Breast epithelium (tissue), 4 donors: Measurements from ENCODE around the gene KMT2D. TPM values are rescaled to one million over a fixed set of nuclear protein-coding genes. Genes with fewer than 3 reads are reported as not detected.

ENCODE experiments used
- DNase-seq, 2 donors: peaks; one replicate each; pipeline ENCODE4 v3.0.0-alpha.2; 2019; ENCODE audit warnings: low spot score in 2 of 2
- H3K27ac ChIP-seq, 2 donors: fragments of 200-600 bp; sonication (generic) in 1 of 2; one replicate each; pipeline ENCODE4 v1.5.1; 2016 to 2019; ENCODE audit warnings: mild to moderate bottlenecking in 1 of 2
- H3K27me3 ChIP-seq, 2 donors: fragments of 200-600 bp; sonication (generic) in 1 of 2; one replicate each; pipeline versions ENCODE4 v1.5.1 to v1.6.0; 2017 to 2019; ENCODE audit warnings: control low read depth in 1 of 2, mild to moderate bottlenecking in 1 of 2
- H3K36me3 ChIP-seq: fragments of 200-600 bp; one replicate; pipeline ENCODE4 v1.5.1; 2019
- H3K4me1 ChIP-seq, 2 donors: fragments of 200-600 bp; sonication (generic); one replicate each; pipeline ENCODE4 v1.5.1; 2016 to 2019; ENCODE audit warnings: control low read depth in 1 of 2
- H3K4me3 ChIP-seq, 3 donors: fragments of 200-600 bp; sonication (generic); 1 replicate in 2 of 3; 2 replicates in 1 of 3; pipeline ENCODE4 v1.5.1; 2016 to 2019; ENCODE audit warnings: mild to moderate bottlenecking in 3 of 3, moderate library complexity in 2 of 3
- H3K9me3 ChIP-seq, 2 donors: fragments of 200-600 bp; sonication (generic) in 1 of 2; one replicate each; pipeline ENCODE4 v1.5.1; 2016 to 2019; ENCODE audit warnings: control low read depth in 1 of 2
- CTCF ChIP-seq, 3 donors: fragments of 450-650 bp; IDR thresholded peaks; one replicate each; pipeline ENCODE4 v1.5.1; 2016 to 2017; ENCODE audit warnings: antibody characterized with exemption in 3 of 3, mild to moderate bottlenecking in 3 of 3, moderate library complexity in 3 of 3
- POLR2A ChIP-seq: fragments of 450-650 bp; IDR thresholded peaks from one replicate; pipeline ENCODE4 v1.6.1; 2016; ENCODE audit warnings: antibody characterized with exemption, mild to moderate bottlenecking, moderate library complexity
- POLR2AphosphoS5 ChIP-seq, 3 donors: sonication (generic); formaldehyde crosslinking; IDR thresholded peaks; one replicate each; pipeline ENCODE4 v1.6.1; 2017; ENCODE audit warnings: antibody characterized with exemption in 3 of 3
- intact Hi-C: fragments of 100-400 bp; cut with DNase I; formaldehyde crosslinking; loops from one replicate; pipeline ENCODE4 v1.15.1; 2023; ENCODE audit warnings: low total_unique reads
- total RNA-seq, 3 donors: library from RNA; depleted of rRNA; stranded (reverse); fragments of >200 nt; gene quantifications; one replicate each; pipeline ENCODE4 v1.1.0, GENCODE V29; 2016

KMT2D gene
- total RNA-seq = 10 to 100 TPM; 35.4 to 51.4 (median 45.9) TPM

- intact Hi-C loops = no loop called here
- peak within 1 kb of the TSS; percentile 88 to 97 for H3K27ac ChIP-seq
- no peaks in the 10 kb centered on the region for H3K36me3 ChIP-seq
- no peaks in the 10 kb centered on the region for H3K27me3 ChIP-seq
- TF ChIP-seq POLR2AphosphoS5 (IDR thresholded peaks at IDR 0.05) (peak; percentile 87 to 92 (median 90)), CTCF (IDR thresholded peaks at IDR 0.05) (peak; percentile 22 to 89 (median 72)), POLR2A (peak; percentile 11)
- peak; percentile 75 to 86 for DNase-seq
- peak within 1 kb of the TSS; percentile 92 to 96 (median 94) for H3K4me3 ChIP-seq
- peaks cover 10 to 27% of the 10 kb centered on the region in 2 donors for H3K4me1 ChIP-seq
- no peaks in the 10 kb centered on the region for H3K9me3 ChIP-seq
Observed at GRCh38 chr12:49060237-49061156, at the start of gene KMT2D. KMT2D (minus strand) TSS chr12:49060794; CDS start chr12:49055324, 5,470 bp downstream.

- peaks cover 0 to 17% of the 10 kb centered on the region in 2 donors for H3K4me1 ChIP-seq
Observed at GRCh38 chr12:49109641-49110463, 49.3 kb upstream of the KMT2D start.

GRCh38 chr12:49108958-49109404 is 48.4 kb upstream of the KMT2D start:
- peaks cover 0 to 17% of the 10 kb centered on the region in 2 donors for H3K4me1 ChIP-seq
- no peak for DNase-seq
- H3K9me3 ChIP-seq = no peaks in the 10 kb centered on the region
- TF ChIP-seq POLR2AphosphoS5 (IDR thresholded peaks at IDR 0.05) (peak in 1 of 3 donors; percentile 28), CTCF (IDR thresholded peaks at IDR 0.05) (no peak), POLR2A (no peak)
- H3K27me3 ChIP-seq = no peaks in the 10 kb centered on the region
- intact Hi-C loops = loop anchor here (10.0 kb wide), 1 partner anchor 136 kb away; no protein-coding TSS in a partner anchor
- H3K4me3 ChIP-seq = peak overlapping the region; percentile 78 to 97 (median 95)
- peak overlapping the region; percentile 94 to 96 for H3K27ac ChIP-seq
- no peaks in the 10 kb centered on the region for H3K36me3 ChIP-seq

More at GRCh38 chr12:49109641-49110463, 49.3 kb upstream of the KMT2D start:
- H3K36me3 ChIP-seq = no peaks in the 10 kb centered on the region
- no peaks in the 10 kb centered on the region for H3K9me3 ChIP-seq
- DNase-seq = no peak
- H3K4me3 ChIP-seq = peak overlapping the region; percentile 78 to 97 (median 95)
- TF ChIP-seq POLR2AphosphoS5 (IDR thresholded peaks at IDR 0.05) = no peak
- no peak for TF ChIP-seq POLR2A
- no peak for TF ChIP-seq CTCF (IDR thresholded peaks at IDR 0.05)
- intact Hi-C loops = loop anchor here (10.0 kb wide), 1 partner anchor 135 kb away; no protein-coding TSS in a partner anchor
- H3K27ac ChIP-seq = peak overlapping the region; percentile 94 to 96
- no peaks in the 10 kb centered on the region for H3K27me3 ChIP-seq

GRCh38 chr12:49105504-49106084 is 45.0 kb upstream of the KMT2D start:
- Histone ChIP-seq H3K4me3 (no peak overlapping the region), H3K36me3 (peaks cover 10% of the 10 kb centered on the region), H3K27me3 (no peaks in the 10 kb centered on the region), H3K9me3 (no peaks in the 10 kb centered on the region), H3K27ac (peak overlapping the region; percentile 43 to 72), H3K4me1 (peaks cover 0 to 17% of the 10 kb centered on the region in 2 donors)
- DNase-seq = no peak
- TF ChIP-seq CTCF (IDR thresholded peaks at IDR 0.05) = no peak
- TF ChIP-seq POLR2AphosphoS5 (IDR thresholded peaks at IDR 0.05) = no peak
- intact Hi-C loops = loop anchor here (10.0 kb wide), 1 partner anchor 139 kb away; no protein-coding TSS in a partner anchor
